ENCODE data around the gene CORIN. TPM values are rescaled to one million over a fixed set of nuclear protein-coding genes. Genes with fewer than 3 reads are reported as not detected.

CORIN gene
- total and polyA plus RNA-seq, 8 donors: 0.31 to 1.7 (median 0.39) TPM; not detected in 2

DNA sequence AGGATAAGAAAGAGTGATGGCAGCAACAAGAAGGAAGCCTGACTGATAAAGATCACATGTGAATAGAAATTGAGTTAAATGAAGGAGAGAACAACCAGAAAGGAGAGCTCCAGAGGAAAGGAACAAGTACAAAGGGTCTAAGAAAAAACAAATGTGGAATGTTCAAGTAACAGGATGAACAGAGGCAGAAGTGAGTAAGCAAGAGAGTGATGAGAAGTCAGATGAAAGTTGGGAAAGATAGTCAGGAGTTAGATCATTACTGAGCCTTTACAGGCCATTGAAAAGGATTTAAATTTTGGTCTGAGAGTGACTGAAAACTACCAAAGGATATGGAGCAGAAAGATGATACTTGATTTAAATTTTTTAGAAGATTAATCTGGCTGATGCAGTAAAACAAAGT is 38.4 kb upstream of the CORIN start:
- peaks cover 0 to 8% (median 2%) of the 10 kb centered on the region in 4 donors for H3K4me1 ChIP-seq
- DNase-seq: no peak
- peaks cover 0 to 17% (median 13%) of the 10 kb centered on the region in 4 donors for H3K9me3 ChIP-seq
- H3K36me3 ChIP-seq: peaks cover 16 to 86% (median 84%) of the 10 kb centered on the region in 4 donors
- TF ChIP-seq POLR2AphosphoS5 (IDR thresholded peaks at IDR 0.05) (no peak), EP300 (IDR thresholded peaks at IDR 0.05) (no peak), POLR2A (IDR thresholded peaks at IDR 0.05) (no peak)
- TF ChIP-seq, protein P1, sequence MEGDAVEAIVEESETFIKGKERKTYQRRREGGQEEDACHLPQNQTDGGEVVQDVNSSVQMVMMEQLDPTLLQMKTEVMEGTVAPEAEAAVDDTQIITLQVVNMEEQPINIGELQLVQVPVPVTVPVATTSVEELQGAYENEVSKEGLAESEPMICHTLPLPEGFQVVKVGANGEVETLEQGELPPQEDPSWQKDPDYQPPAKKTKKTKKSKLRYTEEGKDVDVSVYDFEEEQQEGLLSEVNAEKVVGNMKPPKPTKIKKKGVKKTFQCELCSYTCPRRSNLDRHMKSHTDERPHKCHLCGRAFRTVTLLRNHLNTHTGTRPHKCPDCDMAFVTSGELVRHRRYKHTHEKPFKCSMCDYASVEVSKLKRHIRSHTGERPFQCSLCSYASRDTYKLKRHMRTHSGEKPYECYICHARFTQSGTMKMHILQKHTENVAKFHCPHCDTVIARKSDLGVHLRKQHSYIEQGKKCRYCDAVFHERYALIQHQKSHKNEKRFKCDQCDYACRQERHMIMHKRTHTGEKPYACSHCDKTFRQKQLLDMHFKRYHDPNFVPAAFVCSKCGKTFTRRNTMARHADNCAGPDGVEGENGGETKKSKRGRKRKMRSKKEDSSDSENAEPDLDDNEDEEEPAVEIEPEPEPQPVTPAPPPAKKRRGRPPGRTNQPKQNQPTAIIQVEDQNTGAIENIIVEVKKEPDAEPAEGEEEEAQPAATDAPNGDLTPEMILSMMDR (IDR thresholded peaks at IDR 0.05): no peak
- intact Hi-C loops (cut with DNase I; ENCODE audit: low total_unique reads): no loop called here
- H3K4me3 ChIP-seq: no peak overlapping the region
- H3K27ac ChIP-seq: no peak overlapping the region
- H3K27me3 ChIP-seq: no peaks in the 10 kb centered on the region

DNA sequence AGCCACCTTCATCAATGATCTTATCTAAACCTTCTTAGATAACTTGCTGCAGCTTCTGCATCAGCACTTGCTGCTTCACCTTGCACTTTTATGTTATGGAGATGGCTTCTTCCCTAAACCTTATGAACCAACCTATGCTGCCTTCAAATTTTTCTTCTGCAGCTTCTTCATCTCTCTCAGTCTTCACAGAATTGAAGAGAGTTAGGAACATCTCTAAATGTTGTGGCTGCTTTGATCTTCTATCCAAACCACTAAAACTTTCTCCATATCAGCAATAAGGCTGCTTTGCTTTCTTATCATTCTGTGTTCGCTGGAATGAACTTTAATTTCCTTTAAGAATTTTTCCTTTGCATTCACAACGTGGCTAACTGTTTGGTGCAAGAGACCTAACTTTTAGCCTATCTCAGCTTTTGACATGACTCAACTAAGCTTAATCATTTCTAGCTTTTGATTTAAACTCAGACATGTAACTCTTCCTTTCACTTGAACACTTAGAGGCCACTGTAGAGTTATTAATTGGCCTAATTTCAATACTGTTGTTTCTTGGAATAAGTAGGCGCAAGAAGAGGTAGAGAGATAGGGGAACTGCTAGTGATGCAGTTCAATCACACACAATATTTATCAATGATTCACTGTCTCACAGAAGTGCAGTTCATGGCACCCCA is 36.1 kb upstream of the CORIN start:
- Histone ChIP-seq H3K36me3 (peaks cover 16 to 88% (median 80%) of the 10 kb centered on the region in 4 donors), H3K4me1 (no peaks in the 10 kb centered on the region), H3K27ac (no peak overlapping the region), H3K27me3 (no peaks in the 10 kb centered on the region), H3K4me3 (no peak overlapping the region), H3K9me3 (peaks cover 0 to 17% (median 13%) of the 10 kb centered on the region in 4 donors)
- TF ChIP-seq POLR2AphosphoS5 (IDR thresholded peaks at IDR 0.05): no peak
- TF ChIP-seq, protein P1 (IDR thresholded peaks at IDR 0.05): no peak
- TF ChIP-seq POLR2A (IDR thresholded peaks at IDR 0.05): no peak
- no peak for TF ChIP-seq EP300 (IDR thresholded peaks at IDR 0.05)
- intact Hi-C loops (cut with DNase I; ENCODE audit: low total_unique reads): no loop called here
- no peak for DNase-seq
- WGBS, 5 donors: 75 to 88% (median 82%) methylated on average over 3 of the region's 3 CpGs

DNA sequence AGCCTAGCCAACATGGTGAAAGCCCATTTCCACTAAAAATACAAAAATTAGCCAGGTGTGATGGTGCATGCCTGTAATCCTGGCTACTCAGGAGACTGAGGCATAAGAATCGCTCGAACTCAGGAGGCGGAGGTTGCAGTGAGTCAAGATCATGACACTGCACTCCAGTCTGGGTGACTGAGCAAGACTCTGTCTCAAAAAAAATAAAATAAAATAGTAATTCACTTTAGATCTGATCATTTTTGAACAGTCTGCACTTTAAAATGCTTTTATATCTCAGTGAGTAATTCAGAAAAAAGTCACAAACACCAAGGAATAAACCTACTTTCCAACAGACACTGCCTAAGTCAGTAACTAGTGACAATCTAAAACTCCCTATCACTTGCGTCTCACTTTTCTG is 25.6 kb upstream of the CORIN start:
- 71 to 86% (median 75%) methylated on average over 4 of the region's 4 CpGs for WGBS, 5 donors
- intact Hi-C loops (cut with DNase I; ENCODE audit: low total_unique reads): no loop called here
- H3K36me3 ChIP-seq: peaks cover 0 to 44% (median 27%) of the 10 kb centered on the region in 4 donors

DNA sequence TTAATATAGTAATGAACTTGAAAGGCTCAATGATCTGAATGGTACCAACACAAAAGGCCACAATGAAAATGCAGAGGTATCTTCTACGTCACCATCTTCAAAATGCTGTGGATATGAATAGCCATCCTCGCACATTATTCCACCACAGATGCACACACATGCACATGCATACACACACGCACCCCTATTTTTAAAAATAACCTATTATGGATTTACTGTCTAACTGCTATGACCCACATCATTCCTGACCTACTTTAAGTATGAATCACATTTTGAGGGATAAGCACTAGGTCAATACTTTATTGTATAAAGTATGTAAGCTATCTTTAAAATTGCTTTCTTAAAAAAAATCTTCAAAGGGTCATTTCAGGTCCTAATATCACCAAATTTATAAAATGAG is 24.4 kb upstream of the CORIN start:
- no peak for DNase-seq
- no peaks in the 10 kb centered on the region for H3K4me1 ChIP-seq
- WGBS, 5 donors: 92 to 99% (median 96%) methylated on average over 3 of the region's 3 CpGs
- no peaks in the 10 kb centered on the region for H3K9me3 ChIP-seq
- intact Hi-C loops (cut with DNase I; ENCODE audit: low total_unique reads): no loop called here
- no peak overlapping the region for H3K27ac ChIP-seq
- H3K27me3 ChIP-seq: no peaks in the 10 kb centered on the region
- H3K36me3 ChIP-seq: peaks cover 0 to 36% (median 17%) of the 10 kb centered on the region in 4 donors
- H3K4me3 ChIP-seq: no peak overlapping the region
- TF ChIP-seq POLR2AphosphoS5 (IDR thresholded peaks at IDR 0.05): no peak
- TF ChIP-seq POLR2A (IDR thresholded peaks at IDR 0.05): no peak
- TF ChIP-seq, protein P1 (IDR thresholded peaks at IDR 0.05): no peak
- TF ChIP-seq EP300 (IDR thresholded peaks at IDR 0.05): no peak

More for the DNA sequence above, 25.6 kb upstream of the CORIN start:
- Histone ChIP-seq H3K27ac (no peak overlapping the region), H3K27me3 (no peaks in the 10 kb centered on the region), H3K9me3 (no peaks in the 10 kb centered on the region), H3K4me3 (no peak overlapping the region), H3K4me1 (no peaks in the 10 kb centered on the region)
- DNase-seq: no peak
- TF ChIP-seq, protein P1 (IDR thresholded peaks at IDR 0.05): no peak
- TF ChIP-seq EP300 (IDR thresholded peaks at IDR 0.05): no peak

All from stomach (tissue), 9 donors.